Limb (tissue), 2 donors: ENCODE results near the gene ADAM15.

Source experiments
- DNase-seq, 2 donors: peaks; one replicate each; pipeline ENCODE4 v3.0.0-alpha.2; 2016; ENCODE audit errors: extremely low spot score in 2 of 2

Gene ADAM15

DNA sequence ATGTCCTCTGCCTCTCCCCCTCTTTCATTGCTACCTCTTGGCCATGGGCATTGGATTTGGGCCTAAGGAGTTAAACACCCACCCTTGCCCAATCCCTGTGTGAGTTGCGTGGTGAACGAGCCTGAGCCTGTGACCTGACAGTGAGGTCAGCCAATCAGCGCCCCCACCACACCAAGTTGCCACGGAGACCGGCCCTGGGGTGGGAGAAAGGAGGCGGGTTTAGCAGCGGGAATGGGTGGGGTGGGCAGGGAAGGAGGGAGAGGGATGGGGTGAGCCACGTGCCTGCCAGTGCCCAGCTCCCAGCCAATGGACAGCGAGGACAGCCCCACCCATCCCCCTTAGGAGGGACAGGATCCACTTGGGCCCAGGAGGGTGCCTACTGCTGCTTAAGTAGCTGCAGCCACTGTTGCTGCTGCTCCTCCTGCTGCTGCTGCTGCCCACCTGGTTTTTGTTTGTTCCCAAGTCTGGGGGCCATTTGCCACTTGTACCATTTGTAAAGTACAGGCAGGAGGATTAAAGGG, 39.0 kb upstream of the ADAM15 start:
- peak in 1 of 2 donors; percentile 63 for DNase-seq

DNA sequence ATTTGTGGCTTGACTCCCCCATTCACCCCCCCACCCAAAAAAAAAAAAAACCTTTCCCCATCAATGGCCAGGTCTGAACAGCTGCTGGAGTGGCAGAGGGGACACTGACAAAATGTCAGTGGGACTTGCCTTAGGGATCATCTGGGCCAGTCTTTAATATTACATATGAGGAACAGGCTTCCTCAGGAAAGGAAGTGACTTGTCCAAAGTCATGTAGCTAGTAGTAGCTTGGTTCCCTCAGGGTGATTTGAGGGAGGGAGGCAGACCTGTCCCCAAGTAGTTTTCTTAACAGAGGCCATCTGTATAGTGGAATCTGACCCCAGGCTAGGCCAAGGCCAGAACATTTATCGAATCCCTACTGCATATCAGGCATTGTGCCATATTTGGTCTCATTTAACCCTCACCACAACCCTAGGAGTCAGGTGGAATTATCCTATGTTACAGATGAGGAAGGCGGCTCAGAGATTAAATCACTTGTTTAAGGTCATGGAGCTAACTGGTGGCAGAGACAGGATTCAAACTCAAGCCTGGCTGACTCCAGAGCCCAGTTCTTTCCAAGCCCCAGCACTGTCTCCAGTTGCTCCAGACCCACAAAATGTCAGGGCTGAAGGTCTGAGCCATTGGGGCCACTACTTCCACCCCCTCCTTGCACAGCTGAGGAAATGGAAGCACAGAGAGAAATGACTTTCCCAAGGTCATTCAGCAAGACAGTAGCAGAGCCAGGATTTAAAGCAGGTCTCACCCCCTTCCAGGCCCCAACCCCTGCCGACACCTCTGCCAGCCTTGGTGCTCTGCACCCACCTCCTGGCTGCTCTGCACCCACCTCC, 38.1 kb upstream of the ADAM15 start:
- no peak for DNase-seq

GRCh38 chr1:155013632-155014031, 37.5 kb upstream of the ADAM15 start:
- no peak for DNase-seq

GRCh38 chr1:155014709-155015508, 36.2 kb upstream of the ADAM15 start:
- DNase-seq = no peak

DNA sequence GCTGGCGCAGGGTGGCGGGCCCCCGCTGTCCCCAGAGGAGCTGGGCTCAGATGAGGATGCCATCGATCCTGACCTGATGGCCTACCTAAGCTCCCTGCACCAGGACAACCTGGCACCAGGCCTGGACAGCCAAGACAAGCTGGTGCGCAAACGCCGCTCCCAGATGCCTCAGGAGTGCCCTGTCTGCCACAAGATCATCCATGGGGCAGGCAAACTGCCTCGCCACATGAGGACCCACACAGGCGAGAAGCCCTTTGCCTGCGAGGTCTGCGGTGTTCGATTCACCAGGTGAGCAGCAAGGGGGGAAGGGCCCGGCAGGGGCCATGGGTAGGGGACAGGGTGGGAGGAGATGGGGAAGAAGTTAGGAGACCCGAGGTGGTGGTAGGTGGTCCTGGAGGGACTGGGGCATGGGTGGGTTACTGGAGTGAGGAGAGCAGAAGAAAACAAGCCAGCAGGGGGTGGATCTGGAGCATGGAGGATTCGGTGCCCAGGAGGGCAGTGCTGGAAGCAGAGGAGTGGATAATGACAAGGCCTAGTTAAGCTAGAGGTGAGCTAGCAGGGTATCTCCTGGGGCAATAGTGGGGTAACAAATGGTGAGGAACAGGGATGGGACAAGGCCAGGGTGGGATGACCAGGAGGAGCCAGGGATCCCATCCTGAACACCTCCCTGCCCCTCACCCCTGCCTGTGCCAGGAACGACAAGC, 35.4 kb upstream of the ADAM15 start:
- no peak for DNase-seq

DNA sequence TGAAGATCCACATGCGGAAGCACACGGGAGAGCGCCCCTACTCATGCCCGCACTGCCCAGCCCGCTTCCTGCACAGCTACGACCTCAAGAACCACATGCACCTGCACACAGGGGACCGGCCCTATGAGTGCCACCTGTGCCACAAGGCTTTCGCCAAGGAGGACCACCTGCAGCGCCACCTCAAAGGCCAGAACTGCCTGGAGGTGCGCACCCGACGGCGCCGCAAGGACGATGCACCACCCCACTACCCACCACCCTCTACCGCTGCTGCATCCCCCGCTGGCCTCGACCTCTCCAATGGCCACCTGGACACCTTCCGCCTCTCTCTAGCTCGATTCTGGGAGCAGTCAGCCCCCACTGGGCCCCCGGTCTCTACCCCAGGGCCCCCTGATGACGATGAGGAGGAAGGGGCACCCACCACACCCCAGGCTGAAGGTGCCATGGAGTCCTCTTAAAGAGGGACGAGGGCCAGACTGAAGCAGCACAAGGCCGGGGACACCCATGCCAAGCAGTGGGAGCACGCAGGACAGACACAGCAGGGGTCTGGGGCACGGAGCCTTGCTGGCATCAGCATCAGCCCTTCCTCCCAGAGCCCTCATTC, 34.8 kb upstream of the ADAM15 start:
- DNase-seq = no peak

DNA sequence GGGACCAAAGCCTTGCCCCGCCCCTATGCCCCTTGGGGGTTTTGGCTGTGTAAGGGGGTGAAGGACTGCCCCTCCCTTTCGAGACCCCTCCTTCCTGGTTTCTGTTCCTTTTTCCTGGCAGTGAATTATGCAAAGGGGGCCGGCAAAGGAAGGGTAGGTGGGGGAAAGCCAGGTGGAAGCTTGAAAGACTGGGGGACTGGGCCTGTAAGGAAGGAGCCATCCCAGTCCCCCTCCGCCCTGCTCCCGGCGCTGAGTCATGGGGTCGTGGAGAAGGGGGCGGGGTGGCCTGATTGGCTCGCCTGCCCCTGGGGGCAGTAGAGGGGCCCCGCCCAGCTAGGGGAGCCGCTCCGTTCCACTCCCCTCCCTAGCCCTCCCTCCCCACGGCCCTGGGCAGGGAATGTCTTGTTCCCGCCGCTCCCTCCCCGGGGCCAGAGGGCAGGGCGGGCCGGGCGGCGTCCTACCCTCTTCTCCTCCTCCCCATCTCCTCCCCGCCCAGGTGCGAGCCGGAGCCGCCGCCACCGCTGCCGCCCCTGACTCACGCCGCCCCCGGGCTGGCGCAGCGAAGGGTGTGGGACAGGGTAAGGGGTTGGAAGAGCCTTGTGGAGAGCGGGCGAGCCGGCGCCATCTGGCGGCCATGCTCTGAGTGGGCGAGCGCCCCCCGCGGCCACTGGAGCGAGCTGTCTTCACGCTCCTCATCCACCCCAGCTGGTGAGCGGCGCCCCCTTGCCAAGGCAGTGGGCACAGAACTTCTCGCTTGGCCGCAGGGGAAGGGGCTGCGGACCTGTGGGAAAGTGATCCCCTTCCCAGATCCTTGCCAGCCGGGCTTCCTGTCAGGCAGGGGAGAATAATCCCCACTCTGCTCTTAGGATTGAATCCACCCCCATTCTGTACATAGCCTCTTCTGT, 33.8 kb upstream of the ADAM15 start:
- peak; percentile 82 to 95 for DNase-seq

DNA sequence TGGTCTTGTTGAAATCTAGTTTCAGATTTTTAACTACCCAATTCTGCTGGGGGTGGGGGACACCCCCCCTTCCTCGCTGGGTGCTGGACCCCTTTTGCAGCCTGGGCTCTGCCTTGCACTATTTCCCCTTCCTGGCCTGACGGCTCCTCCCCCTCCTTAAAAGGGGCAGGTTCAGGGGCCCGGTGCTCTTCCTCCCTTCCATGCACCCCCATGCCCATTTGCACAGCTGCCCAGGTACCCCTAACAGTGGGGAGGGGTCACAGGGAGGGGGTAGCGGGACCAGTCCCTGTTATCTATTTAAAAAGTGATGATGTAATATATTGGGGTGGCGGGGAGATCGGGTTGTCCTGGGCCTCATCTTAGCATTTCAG, 33.2 kb upstream of the ADAM15 start:
- no peak for DNase-seq

DNA sequence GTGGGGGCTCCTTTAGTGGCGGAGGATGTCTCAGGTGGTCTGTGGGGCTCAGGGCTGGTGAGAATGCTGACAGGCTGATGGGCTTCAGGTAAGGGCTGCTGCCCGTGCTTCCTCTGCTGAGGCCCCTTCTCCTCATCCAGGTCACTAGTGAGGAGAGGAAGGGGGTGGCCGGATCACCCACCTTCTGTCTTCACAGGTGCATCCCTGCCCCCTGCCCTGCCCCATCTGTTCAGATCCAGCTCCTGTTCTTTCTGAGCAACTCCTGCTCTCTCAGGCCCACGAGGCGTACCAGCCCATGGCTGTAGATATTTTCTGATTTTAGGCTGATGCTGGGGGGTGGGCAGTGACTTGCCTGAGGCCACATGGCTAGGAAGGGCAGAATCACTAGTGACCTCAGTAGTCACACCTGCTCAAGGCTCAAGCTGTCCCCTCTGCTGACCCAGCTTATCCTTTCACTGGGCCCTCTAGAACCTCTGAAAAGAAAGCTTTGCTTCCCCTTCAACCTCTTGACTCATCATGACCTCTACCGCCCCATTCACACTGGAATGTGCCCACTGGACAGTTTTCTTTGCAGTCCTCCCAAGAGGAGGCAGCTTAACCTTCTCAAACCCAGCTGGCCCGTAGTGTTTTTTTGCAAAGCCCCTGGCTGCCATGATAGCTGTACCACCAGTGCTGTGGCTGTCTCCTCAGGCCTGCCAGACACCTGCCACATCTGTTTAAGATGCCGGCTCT, 32.3 kb upstream of the ADAM15 start:
- DNase-seq = no peak

GRCh38 chr1:155019377-155020245, 31.5 kb upstream of the ADAM15 start:
- DNase-seq = no peak

DNA sequence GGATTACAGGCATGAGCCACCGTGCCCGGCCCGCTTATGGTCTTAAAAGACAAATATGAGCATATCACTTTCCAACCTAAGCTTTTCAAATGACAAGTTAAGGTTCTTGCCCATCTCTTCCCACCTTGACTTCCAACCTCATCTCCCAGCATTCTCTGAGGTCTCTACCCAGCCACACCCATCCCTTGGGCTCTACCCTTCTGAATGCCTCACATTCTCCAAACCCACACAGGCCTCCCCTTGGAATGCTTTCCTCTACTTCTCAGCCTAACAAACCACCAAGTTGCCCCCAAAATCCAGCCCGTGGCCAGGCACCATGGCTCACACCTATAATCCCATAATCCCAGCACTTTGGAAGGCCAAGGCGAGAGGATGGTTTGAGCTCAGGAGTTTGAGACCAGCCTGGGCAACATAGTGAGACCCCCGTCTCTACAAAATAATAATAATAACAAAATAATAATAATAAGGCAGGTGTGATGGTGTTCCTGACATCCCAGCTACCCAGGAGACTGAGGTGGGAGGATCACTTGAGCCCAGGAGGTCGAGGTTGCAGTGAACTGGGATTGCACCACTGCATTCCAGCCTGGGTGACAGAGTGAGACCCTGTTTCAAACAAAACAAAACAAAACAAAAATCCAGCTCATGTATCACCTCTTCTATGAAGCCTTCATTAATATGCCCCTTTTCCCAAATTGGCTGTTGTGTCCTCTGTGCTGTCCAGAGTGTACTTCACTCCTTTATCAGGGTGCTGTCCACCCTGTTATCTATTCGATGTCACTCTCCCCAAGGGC, 28.8 kb upstream of the ADAM15 start:
- no peak for DNase-seq

- DNase-seq = no peak
These were observed 28.2 kb upstream of the ADAM15 start for GRCh38 chr1:155022927-155023236.

DNA sequence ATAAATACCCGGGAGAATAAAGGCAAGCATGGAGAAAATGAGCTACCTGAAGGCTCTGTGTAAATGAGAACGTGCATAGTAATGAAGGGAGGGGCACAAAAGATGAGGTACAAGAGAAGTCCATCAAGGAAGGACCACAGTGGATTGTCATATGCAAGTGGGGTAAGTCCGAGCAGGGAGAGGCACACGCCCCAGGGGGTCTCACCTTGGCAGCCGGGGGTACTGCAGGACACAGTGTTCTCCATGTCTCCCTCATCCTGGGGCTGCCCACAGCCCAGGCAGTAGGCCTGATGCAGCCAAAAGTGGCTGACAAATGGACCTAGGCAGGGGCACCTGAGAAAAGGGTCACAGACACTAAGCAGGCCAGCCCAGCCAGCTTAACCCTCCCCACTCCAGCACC, 27.5 kb upstream of the ADAM15 start:
- no peak for DNase-seq

- no peak for DNase-seq
These were observed 26.8 kb upstream of the ADAM15 start for GRCh38 chr1:155024315-155024714.

DNA sequence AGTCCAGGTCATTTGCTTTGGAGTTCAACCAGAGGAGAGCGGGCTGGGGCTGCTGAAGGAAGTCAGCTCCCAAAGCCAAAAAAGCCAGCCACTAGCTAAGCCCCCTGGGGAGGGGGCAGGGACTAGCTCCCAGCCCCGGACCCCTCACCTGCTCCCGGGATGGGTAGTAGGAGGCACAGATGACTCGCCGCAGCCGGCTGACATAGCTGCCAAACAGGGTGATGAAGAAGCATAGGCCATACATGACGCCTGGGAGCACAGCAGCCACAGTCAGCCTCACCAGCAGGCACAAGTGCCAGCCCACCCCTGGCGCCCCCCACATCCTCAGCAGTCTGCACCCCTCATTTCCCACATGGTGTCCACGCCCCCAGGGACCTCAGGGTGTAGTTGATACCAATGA, 25.0 kb upstream of the ADAM15 start:
- DNase-seq = no peak

DNA sequence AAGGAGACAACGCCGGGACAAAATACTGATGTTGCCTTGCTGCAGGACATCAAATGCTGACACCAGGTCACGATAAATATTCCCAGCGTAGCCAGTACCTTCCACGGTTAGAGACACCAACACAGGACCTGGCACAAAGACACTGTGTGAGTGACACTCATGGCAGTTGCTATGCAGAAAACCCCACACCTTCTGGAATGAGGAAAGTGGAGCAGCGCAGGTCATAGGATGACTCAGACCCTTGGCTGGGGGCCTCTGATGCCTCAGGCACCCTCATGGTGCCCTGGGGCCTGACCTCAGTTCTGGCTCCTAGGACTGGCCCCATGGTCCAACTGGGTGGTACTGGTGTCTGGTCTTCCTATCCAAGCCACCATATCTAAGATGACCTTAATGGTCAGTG, 24.5 kb upstream of the ADAM15 start:
- DNase-seq = no peak

- no peak for DNase-seq
These were observed 21.4 kb upstream of the ADAM15 start for GRCh38 chr1:155029513-155030242.
